ENCODE results near the gene GPC6.

DNA sequence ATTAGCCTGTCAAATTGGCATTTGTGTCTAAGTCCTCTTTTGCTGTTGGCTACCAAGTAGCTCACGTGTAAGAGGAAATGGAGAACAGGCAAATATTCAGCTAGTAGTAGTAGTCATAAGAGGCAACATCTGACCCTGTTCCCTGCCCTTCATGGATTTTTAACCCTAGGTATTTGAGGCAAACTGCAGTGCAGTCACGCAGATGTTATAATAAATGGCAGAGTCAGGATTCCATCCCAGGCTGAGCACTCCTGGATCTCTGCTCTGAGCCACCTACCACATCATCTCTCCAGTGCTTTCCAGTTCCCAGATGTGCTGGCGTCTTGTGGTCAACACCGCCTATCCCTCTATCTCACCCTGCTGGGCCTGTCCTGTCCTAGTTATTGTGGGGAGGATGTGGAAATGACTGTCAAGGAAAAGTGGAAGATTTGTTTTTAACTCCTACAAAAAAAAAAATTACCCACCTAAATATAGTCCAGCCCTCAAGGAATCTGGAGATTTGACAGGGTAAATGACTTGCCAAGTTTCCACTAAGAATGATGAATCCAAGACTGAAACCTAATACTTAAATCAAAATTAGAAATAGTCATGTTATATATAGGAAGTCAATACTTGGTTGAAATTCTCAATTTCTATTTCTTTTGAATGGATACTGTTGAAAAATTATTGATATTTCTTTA is 322.9 kb downstream of the GPC6 start:
- TF ChIP-seq, protein P1, sequence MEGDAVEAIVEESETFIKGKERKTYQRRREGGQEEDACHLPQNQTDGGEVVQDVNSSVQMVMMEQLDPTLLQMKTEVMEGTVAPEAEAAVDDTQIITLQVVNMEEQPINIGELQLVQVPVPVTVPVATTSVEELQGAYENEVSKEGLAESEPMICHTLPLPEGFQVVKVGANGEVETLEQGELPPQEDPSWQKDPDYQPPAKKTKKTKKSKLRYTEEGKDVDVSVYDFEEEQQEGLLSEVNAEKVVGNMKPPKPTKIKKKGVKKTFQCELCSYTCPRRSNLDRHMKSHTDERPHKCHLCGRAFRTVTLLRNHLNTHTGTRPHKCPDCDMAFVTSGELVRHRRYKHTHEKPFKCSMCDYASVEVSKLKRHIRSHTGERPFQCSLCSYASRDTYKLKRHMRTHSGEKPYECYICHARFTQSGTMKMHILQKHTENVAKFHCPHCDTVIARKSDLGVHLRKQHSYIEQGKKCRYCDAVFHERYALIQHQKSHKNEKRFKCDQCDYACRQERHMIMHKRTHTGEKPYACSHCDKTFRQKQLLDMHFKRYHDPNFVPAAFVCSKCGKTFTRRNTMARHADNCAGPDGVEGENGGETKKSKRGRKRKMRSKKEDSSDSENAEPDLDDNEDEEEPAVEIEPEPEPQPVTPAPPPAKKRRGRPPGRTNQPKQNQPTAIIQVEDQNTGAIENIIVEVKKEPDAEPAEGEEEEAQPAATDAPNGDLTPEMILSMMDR (IDR thresholded peaks at IDR 0.05; ENCODE audit: insufficient read depth, low read length, poor library complexity, severe bottlenecking): no peak
- TF ChIP-seq EZH2phosphoT487 (conservative IDR thresholded peaks at IDR 0.05; ENCODE audit: low read length): no peak
